GM12878 (cell line): ENCODE data around the gene OTUD5. TPM values are rescaled to one million over a fixed set of nuclear protein-coding genes. Genes with fewer than 3 reads are reported as not detected.
A peak's percentile ranks its signal among the peaks of the same experiment; 100 is the strongest.

Experiments
- FOS ChIP-seq: IDR thresholded peaks from 3 replicates; pipeline ENCODE4 v1.6.1; 2011; ENCODE audit warnings: borderline replicate concordance; ENCODE audit not compliant: insufficient read length; ENCODE audit errors: extremely low read depth
- MAX ChIP-seq: IDR thresholded peaks from 2 replicates; pipeline ENCODE4 v1.6.1; 2012; ENCODE audit warnings: low read depth, low read length, improper control_type of control experiment
- MTA2 ChIP-seq: fragments of 450-650 bp; IDR thresholded peaks from 2 replicates; pipeline ENCODE4 v1.6.1; 2016; ENCODE audit warnings: low read depth, mild to moderate bottlenecking, moderate library complexity
- NR2C2 ChIP-seq: IDR thresholded peaks from 2 replicates; pipeline ENCODE4 v1.6.1; 2011; ENCODE audit warnings: borderline replicate concordance, low read depth; ENCODE audit not compliant: control insufficient read depth, insufficient read length
- RFX5 ChIP-seq: IDR thresholded peaks from 2 replicates; pipeline ENCODE4 v1.6.1; 2011; ENCODE audit warnings: low read depth, low read length, improper control_type of control experiment
- SREBF2 ChIP-seq: IDR thresholded peaks from 2 replicates; pipeline ENCODE4 v1.6.1; 2012; ENCODE audit warnings: mild to moderate bottlenecking, low read length
- SRF ChIP-seq, 2 experiments: IDR thresholded peaks; 2 replicates each; pipeline ENCODE4 v1.6.1; 2011; ENCODE audit warnings: low read depth in 2 of 2, low read length in 2 of 2, mild to moderate bottlenecking in 1 of 2, moderate library complexity in 1 of 2
- ZNF274 ChIP-seq: IDR thresholded peaks from one replicate; pipeline ENCODE4 v1.8.0; 2011; ENCODE audit not compliant: insufficient read length, insufficient read depth
- polyA plus RNA-seq, 11 experiments: library from polyadenylated mRNA; depleted of rRNA in 4 of 11; unstranded in 6 of 11; stranded (reverse) in 5 of 11; fragments of >200 nt; fragmentation: Nextera tagmentation in 4 of 11; fragmentation: Illumina TruSeq in 1 of 11; extraction: Ambion mirVana in 4 of 11; extraction: Trizol in 1 of 11; gene quantifications; 1 replicate in 1 of 11; 2 replicates in 10 of 11; pipeline versions ENCODE4 v1.2.1 to v1.2.3, GENCODE V29; 2011 to 2016; ENCODE audit warnings: inconsistent platforms in 2 of 11, missing spikeins in 2 of 11, low read depth in 1 of 11
- total RNA-seq, 4 experiments: library from RNA; depleted of rRNA in 3 of 4; stranded (reverse); fragments of >200 nt in 3 of 4; fragmentation: Illumina TruSeq in 1 of 4; extraction: Trizol in 1 of 4; gene quantifications; 2 replicates each; pipeline versions ENCODE4 v1.2.1 to v1.2.3, GENCODE V29; 2013 to 2021
- TF ChIP-seq, protein P1 (sequence below): fragments of 450-650 bp; formaldehyde crosslinking; IDR thresholded peaks from 2 replicates; pipeline ENCODE4 v1.5.0; 2022; ENCODE audit warnings: mild to moderate bottlenecking, missing genetic modification characterization
- TF ChIP-seq, protein P2 (sequence below): fragments of 450-650 bp; IDR thresholded peaks from 2 replicates; pipeline ENCODE4 v1.6.1; 2017; ENCODE audit warnings: mild to moderate bottlenecking, moderate library complexity
- TF ChIP-seq, protein P3 (sequence below): IDR thresholded peaks from 2 replicates; pipeline ENCODE4 v1.6.1; 2011; ENCODE audit warnings: mild to moderate bottlenecking, low read depth, low read length, moderate library complexity; ENCODE audit not compliant: insufficient replicate concordance
- TF ChIP-seq, protein P4 (sequence below): fragments of 450-650 bp; IDR thresholded peaks from 2 replicates; pipeline ENCODE4 v1.6.1; 2017; ENCODE audit warnings: low read depth, mild to moderate bottlenecking, moderate library complexity

The OTUD5 gene
- total and polyA plus RNA-seq, 10 of the 15 experiments (the other 5 are each of a cell fraction or from before 2014, with no cell fraction given) = 2.0 to 50.3 (median 22.7) TPM

DNA sequence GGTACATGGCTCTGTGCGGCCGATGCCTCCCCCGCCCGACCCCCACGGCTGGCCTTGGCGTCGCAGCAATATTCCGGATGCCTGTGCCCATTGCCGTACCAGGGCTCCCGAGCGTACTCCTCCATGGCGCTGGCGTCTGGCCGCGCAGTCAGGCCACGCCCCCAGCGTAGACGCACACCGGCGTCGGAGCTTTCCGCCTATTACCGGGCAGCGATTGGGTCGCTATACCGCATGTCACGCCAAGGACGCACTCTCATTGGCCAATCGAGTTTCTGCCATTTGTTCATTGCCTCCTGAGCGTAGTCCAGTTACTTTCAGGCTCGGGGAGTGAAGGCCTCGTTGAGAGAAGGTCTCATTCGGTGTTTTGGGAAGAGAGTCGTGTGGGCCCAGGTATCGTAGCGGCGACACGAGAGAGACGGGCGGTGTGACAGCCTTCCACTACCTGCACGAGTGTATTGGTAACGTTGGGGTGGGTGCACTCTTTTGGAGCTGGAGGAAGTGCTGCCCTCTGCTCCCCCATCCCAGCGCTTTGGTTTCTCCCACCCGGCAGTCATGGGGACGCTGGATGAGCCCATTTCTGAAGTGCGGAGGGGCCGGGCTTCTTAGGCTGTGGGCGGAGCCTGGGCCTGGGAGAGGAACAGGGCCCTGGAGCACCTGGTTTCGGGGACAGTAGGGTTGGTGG lies 59.6 kb downstream of the OTUD5 start, which contains the start of the genes PQBP1 and TIMM17B (continued):
- TF ChIP-seq, protein P1, sequence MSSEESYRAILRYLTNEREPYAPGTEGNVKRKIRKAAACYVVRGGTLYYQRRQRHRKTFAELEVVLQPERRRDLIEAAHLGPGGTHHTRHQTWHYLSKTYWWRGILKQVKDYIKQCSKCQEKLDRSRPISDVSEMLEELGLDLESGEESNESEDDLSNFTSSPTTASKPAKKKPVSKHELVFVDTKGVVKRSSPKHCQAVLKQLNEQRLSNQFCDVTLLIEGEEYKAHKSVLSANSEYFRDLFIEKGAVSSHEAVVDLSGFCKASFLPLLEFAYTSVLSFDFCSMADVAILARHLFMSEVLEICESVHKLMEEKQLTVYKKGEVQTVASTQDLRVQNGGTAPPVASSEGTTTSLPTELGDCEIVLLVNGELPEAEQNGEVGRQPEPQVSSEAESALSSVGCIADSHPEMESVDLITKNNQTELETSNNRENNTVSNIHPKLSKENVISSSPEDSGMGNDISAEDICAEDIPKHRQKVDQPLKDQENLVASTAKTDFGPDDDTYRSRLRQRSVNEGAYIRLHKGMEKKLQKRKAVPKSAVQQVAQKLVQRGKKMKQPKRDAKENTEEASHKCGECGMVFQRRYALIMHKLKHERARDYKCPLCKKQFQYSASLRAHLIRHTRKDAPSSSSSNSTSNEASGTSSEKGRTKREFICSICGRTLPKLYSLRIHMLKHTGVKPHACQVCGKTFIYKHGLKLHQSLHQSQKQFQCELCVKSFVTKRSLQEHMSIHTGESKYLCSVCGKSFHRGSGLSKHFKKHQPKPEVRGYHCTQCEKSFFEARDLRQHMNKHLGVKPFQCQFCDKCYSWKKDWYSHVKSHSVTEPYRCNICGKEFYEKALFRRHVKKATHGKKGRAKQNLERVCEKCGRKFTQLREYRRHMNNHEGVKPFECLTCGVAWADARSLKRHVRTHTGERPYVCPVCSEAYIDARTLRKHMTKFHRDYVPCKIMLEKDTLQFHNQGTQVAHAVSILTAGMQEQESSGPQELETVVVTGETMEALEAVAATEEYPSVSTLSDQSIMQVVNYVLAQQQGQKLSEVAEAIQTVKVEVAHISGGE = no peak
- no peak for TF ChIP-seq ZNF274
- no peak for TF ChIP-seq MTA2
- TF ChIP-seq, protein P2, sequence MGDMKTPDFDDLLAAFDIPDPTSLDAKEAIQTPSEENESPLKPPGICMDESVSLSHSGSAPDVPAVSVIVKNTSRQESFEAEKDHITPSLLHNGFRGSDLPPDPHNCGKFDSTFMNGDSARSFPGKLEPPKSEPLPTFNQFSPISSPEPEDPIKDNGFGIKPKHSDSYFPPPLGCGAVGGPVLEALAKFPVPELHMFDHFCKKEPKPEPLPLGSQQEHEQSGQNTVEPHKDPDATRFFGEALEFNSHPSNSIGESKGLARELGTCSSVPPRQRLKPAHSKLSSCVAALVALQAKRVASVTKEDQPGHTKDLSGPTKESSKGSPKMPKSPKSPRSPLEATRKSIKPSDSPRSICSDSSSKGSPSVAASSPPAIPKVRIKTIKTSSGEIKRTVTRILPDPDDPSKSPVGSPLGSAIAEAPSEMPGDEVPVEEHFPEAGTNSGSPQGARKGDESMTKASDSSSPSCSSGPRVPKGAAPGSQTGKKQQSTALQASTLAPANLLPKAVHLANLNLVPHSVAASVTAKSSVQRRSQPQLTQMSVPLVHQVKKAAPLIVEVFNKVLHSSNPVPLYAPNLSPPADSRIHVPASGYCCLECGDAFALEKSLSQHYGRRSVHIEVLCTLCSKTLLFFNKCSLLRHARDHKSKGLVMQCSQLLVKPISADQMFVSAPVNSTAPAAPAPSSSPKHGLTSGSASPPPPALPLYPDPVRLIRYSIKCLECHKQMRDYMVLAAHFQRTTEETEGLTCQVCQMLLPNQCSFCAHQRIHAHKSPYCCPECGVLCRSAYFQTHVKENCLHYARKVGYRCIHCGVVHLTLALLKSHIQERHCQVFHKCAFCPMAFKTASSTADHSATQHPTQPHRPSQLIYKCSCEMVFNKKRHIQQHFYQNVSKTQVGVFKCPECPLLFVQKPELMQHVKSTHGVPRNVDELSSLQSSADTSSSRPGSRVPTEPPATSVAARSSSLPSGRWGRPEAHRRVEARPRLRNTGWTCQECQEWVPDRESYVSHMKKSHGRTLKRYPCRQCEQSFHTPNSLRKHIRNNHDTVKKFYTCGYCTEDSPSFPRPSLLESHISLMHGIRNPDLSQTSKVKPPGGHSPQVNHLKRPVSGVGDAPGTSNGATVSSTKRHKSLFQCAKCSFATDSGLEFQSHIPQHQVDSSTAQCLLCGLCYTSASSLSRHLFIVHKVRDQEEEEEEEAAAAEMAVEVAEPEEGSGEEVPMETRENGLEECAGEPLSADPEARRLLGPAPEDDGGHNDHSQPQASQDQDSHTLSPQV = no peak
- TF ChIP-seq, protein P3, sequence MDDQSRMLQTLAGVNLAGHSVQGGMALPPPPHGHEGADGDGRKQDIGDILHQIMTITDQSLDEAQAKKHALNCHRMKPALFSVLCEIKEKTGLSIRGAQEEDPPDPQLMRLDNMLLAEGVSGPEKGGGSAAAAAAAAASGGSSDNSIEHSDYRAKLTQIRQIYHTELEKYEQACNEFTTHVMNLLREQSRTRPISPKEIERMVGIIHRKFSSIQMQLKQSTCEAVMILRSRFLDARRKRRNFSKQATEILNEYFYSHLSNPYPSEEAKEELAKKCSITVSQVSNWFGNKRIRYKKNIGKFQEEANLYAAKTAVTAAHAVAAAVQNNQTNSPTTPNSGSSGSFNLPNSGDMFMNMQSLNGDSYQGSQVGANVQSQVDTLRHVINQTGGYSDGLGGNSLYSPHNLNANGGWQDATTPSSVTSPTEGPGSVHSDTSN = peak; percentile 85
- peak; percentile 14; the same call in 1 of the 2 replicates for TF ChIP-seq MAX
- TF ChIP-seq RFX5 = peak; percentile 91
- TF ChIP-seq SREBF2 = no peak
- TF ChIP-seq, protein P4, sequence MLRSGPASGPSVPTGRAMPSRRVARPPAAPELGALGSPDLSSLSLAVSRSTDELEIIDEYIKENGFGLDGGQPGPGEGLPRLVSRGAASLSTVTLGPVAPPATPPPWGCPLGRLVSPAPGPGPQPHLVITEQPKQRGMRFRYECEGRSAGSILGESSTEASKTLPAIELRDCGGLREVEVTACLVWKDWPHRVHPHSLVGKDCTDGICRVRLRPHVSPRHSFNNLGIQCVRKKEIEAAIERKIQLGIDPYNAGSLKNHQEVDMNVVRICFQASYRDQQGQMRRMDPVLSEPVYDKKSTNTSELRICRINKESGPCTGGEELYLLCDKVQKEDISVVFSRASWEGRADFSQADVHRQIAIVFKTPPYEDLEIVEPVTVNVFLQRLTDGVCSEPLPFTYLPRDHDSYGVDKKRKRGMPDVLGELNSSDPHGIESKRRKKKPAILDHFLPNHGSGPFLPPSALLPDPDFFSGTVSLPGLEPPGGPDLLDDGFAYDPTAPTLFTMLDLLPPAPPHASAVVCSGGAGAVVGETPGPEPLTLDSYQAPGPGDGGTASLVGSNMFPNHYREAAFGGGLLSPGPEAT = peak; percentile 72; the same call in 1 of the 2 replicates
- peak in 1 of 2 experiments; percentile 73; a peak in 1 of 4 replicates for TF ChIP-seq SRF (IDR thresholded peaks at IDR 0.05; ENCODE audit: low read depth in 2 of 2, low read length in 2 of 2)
- no peak for TF ChIP-seq NR2C2
- TF ChIP-seq FOS = peak; percentile 31
